GM08714 (cell line): Measurements from ENCODE around the gene ZNF397.
A peak's percentile ranks its signal among the peaks of the same experiment; 100 is the strongest.

Experiments used
- H3K4me3 ChIP-seq: fragments of 200-500 bp; sonication (Bioruptor generic); 2 replicates; pipeline ENCODE4 v1.5.1; 2014; ENCODE audit warnings: mild to moderate bottlenecking, low read length, inconsistent platforms
- ZNF274 ChIP-seq: IDR thresholded peaks from 2 replicates; pipeline ENCODE4 v1.6.1; 2012; ENCODE audit warnings: mild to moderate bottlenecking, low read depth, low read length

ZNF397 gene

GRCh38 chr18:35231052-35231451 lies 9.8 kb upstream of the ZNF397 start:
- TF ChIP-seq ZNF274: no peak
- no peak overlapping the region for H3K4me3 ChIP-seq

- TF ChIP-seq ZNF274: no peak
- no peak overlapping the region for H3K4me3 ChIP-seq
Observed at GRCh38 chr18:35236571-35237363, 4.1 kb upstream of the ZNF397 start.

GRCh38 chr18:35239314-35239713 lies 1.5 kb upstream of the ZNF397 start:
- no peak for TF ChIP-seq ZNF274
- H3K4me3 ChIP-seq: no peak overlapping the region

GRCh38 chr18:35241448-35241804 lies 592 bp downstream of the ZNF397 start:
- peak overlapping the region; percentile 85 for H3K4me3 ChIP-seq
- no peak for TF ChIP-seq ZNF274

- no peak for TF ChIP-seq ZNF274
- no peak overlapping the region for H3K4me3 ChIP-seq
Observed at GRCh38 chr18:35242426-35242825, 1.6 kb downstream of the ZNF397 start.

- H3K4me3 ChIP-seq: no peak overlapping the region
- no peak for TF ChIP-seq ZNF274
Observed at GRCh38 chr18:35244671-35245070, 3.8 kb downstream of the ZNF397 start.

GRCh38 chr18:35245719-35246317 lies 5.0 kb downstream of the ZNF397 start:
- TF ChIP-seq ZNF274: peak; percentile 47; the same call in 1 of the 2 replicates
- H3K4me3 ChIP-seq: no peak overlapping the region

- TF ChIP-seq ZNF274: no peak; the same call in 1 of the 2 replicates
Observed at GRCh38 chr18:35246831-35247230, 6.0 kb downstream of the ZNF397 start.

GRCh38 chr18:35247412-35248249 lies 6.8 kb downstream of the ZNF397 start:
- no peak overlapping the region for H3K4me3 ChIP-seq
- TF ChIP-seq ZNF274: no peak

More at GRCh38 chr18:35246831-35247230, 6.0 kb downstream of the ZNF397 start:
- no peak overlapping the region for H3K4me3 ChIP-seq

- no peak overlapping the region for H3K4me3 ChIP-seq
- TF ChIP-seq ZNF274: no peak
Observed at GRCh38 chr18:35248429-35248828, 7.6 kb downstream of the ZNF397 start.

GRCh38 chr18:35252466-35252865 lies 11.6 kb downstream of the ZNF397 start:
- no peak overlapping the region for H3K4me3 ChIP-seq
- TF ChIP-seq ZNF274: no peak

GRCh38 chr18:35253655-35254287 lies 12.9 kb downstream of the ZNF397 start:
- peak; percentile 87 for TF ChIP-seq ZNF274
- H3K4me3 ChIP-seq: no peak overlapping the region

- no peak overlapping the region for H3K4me3 ChIP-seq
- no peak for TF ChIP-seq ZNF274
Observed at GRCh38 chr18:35256947-35257346, 16.1 kb downstream of the ZNF397 start.

- H3K4me3 ChIP-seq: no peak overlapping the region
- no peak for TF ChIP-seq ZNF274
Observed at GRCh38 chr18:35264409-35264808, 23.6 kb downstream of the ZNF397 start.

- TF ChIP-seq ZNF274: no peak
- H3K4me3 ChIP-seq: peak overlapping the region; percentile 48; the same call in 1 of the 2 replicates
Observed at GRCh38 chr18:35267161-35267651, 26.4 kb downstream of the ZNF397 start.
